Amniotic stem cell (primary cell): ENCODE data around the gene MBOAT2.

Experiments
- DNase-seq: peaks from one replicate; lab custom pipeline; 2025; lab: John Stamatoyannopoulos, UW

Gene MBOAT2

DNA sequence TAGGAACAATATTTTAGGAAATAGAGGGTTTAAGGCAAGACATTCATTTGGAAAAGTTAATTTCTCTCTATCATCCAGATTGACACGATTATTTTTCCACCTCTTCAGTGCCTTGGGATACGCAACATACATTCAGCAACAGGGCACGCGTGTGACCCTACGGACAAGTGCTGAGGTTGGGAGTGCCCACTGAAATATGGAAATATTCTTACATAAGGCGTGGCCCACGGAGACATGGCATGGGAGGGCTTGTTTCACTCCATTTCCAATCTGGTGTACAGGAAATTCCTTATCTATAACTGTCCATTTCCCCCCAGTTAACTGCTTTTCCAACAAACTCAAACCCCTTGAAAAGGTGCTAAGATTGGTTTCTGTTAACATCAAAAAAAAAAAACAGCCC, 145.2 kb downstream of the MBOAT2 start:
- DNase-seq: no peak

DNA sequence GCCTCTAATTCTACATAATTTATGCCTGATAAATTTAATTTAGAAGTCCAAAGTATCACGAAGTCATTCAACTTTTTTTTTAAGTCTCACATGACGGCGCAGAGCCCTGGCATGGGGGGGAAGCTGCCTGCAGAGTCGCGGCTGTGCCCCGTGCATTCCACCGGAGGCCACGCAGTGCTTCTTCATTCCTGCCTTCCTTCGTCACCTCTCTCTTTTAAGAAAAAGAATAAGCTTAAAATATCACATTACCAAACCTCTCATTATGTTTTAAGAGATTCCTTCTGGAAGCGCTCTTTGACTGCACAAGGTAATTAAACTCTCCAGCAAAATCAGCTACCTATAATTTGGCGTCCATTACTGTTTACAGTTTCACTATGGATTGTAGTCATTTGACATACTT, 145.8 kb downstream of the MBOAT2 start:
- DNase-seq: peak; percentile 46

DNA sequence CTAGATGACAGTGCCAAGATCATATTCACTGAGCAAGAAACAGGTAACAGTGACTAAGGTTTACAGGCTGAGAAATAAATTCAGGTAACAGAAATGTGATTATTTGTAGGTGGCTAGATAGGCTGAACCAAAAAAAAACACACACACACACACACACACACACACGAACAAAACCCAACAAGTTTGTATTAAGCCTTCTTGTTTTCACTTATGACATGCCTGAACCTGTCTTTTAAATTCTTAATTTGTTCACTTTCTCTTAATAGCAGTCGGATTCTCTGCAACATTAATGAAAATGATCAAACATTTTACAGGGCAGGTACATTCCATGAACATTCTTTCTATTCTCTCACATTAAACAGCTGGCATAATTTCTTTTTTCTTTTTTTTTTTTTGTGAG, 147.3 kb downstream of the MBOAT2 start:
- no peak for DNase-seq

DNA sequence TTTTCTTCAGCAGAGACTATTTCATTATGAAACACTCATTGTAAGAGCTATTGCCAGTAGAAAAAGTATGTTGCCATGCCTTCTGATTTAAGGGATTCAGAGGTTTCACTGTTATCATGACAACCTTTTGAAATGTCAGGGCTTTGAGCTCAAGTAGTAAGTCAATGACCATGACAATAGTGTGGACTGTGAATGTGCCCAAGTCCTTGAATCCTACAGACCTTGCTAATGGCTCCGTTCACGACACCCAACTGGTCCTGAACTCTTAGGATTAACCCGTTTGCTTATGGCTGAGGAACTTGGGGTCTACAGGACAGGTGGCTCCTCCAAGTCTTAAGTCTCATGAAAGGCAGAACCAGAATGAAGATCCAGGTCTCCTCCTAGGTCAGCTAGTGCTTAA, 148.5 kb downstream of the MBOAT2 start:
- DNase-seq: no peak

DNA sequence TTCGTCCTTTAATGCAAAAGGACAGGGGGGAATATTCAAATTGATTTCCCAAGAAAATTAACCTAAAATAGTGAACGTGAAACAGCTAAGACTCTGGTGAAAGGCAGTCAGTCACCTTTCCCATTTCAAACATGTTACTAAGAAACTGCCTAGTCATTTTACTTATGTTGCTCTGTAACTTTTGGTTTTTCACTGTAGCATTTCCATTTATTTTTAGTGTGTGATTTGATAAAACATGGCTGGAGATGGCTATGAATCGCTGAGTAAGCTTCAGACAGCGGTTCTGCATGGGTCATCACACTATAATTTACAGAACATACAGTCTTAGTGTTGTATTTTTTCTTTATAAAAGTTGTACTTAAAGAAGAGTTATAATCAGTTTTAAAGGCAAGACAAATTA, 150.1 kb downstream of the MBOAT2 start:
- no peak for DNase-seq

DNA sequence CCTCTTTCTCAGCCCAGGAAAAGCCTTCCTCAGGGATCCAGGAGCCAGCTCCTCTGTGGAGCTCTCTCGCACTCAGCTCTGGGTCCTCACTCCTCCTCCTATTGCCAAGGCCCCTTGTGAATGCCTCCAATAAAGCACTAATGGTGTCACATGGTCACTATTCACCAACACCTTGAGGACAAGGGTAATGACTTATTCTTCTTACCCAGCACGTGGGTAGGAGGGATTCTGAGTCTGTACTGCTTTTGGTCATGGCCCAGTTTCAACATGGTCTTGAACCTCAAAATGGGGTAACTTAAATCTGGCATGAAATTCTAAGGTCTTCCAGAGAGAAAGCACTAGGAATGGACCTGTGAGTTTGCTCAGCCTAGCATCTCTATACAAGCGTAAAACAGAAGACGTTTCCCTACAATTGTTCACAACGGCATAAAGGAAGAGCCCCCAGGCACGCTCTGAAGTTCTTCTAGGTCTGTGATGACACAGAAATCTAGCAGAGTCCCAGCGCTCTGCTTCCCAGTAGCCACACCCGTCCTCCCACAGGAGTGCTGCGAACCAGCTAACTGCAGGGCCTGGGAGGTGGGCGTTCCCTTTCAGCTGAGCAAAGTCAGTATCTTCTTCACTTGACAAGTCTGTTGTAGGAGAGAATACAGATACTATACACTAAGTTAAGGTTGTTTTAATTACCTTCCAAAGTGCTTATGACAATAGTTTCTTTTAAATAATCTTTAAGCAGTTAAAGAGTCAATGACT, 151.5 kb downstream of the MBOAT2 start:
- no peak for DNase-seq

DNA sequence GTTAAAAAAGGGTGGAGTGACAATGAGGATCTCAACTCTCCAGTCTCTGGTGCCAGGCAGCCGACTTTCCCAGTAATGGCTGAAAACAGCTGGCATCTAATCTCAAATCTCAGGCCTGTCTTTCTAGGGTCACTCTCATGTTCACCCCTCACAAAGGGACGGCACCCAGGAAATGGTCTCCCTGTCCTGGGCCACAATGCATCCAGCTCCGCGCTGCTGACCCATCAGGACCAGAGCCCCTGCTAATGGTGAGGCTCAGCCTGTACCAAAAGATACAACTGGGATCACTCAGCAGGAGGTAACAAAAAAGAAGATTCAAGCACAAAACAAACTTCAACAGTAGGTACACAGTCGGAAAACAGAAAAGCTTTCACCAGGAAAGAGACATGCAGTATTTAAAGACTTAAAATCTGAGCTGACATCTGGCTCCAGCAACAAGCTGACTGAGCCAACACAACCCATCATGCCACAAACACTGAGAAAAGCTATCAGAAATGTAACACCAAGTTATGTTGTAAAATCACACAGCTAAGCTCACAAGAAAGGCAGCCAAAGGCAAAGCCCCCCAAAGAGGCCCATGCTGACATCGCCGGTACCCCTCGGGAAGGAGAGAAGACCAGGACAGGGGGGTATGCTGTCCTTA, 152.5 kb downstream of the MBOAT2 start:
- DNase-seq: no peak

DNA sequence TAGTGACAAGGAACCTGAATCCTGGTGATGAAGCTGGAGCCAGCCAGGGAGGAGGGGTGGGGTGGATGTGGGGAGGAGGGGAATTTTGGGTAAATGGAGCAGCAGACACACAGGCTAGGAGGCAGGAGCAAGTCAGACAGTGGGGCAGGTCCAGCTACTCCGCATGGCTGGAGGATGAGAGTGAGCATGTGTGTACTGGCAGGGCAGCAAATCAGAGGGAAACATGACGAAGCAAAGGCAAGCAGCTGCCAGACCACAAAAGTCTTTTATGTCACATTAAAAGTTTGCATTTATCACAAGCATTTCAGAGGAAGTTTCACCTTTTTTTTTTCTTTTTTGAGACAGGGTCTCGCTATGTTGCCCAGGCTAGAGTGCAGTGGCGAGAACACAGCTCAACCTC, 154.2 kb downstream of the MBOAT2 start:
- DNase-seq: no peak

DNA sequence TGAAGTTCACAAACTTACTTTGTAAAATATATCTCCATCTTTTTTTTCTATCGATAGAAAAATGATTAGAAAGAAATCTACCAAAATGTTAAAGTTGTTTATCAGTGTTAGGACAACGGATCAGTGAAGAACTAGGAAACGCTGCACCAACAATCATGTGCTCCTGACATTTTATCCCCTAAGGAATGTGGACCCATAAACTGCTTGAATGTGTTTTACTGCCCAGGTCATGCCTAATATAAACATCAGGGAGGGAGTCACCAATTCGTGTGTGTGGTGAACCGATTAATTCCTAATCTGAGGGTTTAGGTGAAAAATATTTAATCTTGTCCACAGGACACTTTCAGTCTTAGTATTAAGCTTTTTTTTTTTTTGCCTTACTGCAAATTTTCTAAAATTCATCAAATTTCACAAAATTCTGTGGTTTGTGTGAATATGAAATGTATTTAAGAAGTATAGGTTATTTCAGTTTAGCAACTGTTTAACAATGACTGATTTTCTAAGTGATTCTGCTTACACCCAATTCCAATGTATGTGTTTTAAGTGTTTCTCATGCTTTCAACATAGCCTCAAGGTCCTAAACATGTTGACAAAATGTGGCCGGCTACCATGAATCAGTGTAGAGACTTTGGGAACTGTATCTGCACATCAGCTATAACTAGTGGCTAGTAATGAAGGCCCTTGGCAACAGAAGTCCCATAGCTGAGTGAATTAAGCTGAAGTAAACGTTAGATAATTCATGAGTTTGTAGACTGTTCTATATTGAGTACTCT, 155.0 kb downstream of the MBOAT2 start:
- DNase-seq: no peak

DNA sequence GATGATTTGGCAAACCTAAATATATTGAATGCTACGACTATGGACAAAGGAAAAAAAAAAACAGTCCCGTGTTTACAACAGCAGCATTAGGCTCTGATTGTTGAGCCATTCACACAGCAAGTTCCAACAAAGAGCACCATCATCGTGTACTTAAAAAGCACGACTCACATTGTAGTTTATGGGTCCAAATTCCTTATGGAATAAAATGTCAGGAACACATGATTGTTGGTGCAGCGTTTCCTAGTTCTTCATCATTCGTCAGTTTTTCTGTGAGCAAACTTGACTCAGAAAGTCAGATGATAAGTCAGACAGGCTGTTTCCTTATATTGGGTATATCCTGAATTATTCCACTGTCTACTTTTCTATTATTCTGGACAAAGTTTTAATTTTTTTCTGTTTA, 156.1 kb downstream of the MBOAT2 start:
- DNase-seq: no peak

DNA sequence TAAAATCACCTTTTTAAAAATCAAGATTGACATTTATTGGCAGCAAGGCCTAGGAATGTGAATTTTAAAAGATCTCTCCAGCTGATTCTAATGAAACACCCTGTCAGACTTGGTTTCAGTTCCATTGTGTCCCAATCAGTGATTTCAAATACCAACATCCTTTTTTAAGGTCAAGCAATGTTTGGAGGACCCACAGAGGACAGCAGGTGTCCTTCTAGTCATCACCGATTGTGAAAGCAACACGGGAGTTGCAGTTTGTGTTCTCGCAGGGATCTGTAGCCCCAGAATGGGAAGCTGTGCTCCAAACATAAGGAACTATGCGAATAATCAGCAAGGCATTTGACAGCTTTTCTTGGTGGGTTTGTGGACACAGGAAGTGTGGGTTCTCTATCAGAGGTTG, 161.6 kb downstream of the MBOAT2 start:
- DNase-seq: no peak

DNA sequence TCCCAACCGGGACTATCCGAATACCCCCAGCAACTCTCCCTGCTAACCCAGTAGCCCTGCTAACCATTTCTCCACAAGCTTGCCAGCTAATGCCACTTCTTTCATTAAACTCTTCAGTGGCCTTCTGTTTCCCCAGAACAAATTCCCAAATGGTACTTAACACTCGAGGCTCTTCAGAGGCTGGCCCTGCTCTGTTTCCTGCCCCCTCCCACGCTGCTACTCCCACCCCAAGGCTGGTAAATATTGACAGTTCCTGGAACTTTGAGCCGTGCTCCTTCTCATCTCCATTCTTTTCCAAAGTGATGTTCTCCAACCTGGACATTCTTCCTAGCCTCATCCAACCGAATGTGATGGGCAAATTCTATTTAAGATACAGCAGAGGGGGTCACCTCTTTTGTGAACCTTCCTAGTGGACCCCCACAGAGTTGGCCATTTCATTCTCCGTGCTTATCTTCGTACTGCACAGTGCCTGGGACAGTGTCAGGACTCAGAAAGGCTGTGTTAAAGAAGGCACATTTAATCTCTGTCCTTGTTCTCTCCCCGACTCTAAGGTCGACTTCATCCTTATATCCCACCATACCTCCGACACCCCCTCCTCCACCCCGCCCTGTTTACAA, 162.9 kb downstream of the MBOAT2 start:
- DNase-seq: no peak

DNA sequence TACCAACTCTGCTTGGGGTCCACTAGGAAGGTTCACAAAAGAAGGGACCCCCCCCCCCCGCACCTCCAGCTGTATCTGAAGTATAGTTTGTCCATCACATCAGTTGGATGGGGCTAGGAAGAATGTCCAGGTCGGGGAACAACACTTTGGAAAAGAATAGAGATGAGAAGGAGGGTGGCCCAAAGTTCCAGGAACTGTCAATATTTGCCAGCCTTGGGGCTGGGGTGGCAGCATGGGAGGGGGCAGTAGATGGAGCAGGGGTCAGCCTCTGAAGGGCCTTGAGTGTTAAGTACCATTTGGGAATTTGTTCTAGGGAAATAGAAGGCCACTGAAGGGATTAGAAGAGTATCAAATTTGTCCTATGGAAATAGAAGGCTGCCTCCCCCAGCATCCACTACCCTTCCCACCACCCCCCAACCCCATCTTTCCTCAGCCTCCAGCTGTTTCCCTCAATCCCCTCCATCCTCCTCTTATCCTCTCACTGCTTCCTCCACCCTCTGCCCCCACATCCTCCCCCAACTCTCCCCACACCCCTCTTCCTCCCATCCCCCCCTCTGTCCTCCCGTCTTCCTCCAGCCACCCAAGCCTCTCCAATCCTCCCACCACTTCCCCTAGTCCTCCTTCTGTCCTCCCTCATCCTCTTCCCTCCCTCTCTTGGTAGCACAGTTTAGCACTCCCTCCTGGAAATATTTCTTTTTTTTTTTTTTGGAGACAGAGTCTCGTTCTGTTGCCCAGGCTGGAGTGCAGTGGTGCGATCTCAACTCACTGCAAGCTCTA, 164.1 kb downstream of the MBOAT2 start:
- DNase-seq: no peak

DNA sequence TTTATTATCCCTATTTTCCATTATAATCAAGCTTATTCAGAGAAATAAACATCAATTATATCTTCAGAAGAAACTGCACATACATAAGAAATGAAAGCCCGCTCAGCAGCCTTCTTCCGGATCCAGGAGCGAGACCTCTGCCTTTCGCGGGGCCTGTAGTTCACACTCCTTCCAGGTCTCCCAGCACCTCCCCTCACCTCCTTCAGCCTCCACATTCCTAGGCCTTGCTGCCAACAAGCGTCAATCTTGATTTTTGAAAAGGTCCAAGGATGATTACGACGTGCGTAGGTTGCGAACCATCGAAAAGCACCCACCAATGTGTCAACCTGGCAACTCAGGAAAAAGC, 165.7 kb downstream of the MBOAT2 start:
- no peak for DNase-seq

DNA sequence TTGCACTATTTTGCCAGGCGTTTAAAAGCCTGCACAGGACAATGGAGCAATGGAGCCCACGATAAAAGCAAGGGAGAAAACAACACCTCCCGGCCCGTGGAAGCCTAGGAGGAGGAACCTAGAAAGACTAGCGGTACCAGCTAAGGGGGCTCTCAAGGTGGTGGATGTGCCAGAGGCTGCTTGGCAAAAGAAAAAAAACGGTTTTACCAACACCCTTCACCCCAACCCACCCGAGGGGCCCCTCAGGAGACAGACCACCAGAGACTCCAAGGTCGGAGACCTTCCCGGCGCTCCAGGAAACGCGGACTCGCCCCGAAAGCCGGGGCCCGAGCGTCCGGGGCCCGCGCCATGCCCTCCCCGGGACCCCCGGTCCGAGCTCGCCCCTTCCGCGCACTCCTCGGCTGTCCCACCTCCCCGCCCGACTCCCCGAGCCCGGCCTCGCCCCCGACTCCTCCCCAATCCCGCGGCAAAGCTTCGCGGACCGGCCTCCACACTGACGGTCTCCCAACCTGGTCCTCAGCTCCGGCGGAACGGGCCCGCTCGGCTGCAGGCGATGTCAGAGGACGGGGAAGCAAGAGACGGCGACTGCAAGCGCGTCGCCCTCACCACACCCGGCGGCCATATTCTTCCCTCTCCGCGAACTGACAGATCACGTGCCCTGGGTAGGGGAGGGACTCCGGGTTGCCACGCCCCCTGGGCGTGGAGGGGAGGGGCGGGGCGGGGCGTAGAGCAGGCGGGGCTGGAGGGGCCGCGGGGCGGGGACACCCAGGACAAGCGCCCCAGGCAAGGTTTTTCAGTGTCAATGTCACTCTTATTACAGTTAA, 166.3 kb downstream of the MBOAT2 start, which contains the start of gene KIDINS220:
TSS of gene KIDINS220 (minus strand) at position 643 of the 824 bp plus-strand sequence. CDS start 10,520 bp downstream, outside the sequence.
- peak; percentile 84 for DNase-seq

DNA sequence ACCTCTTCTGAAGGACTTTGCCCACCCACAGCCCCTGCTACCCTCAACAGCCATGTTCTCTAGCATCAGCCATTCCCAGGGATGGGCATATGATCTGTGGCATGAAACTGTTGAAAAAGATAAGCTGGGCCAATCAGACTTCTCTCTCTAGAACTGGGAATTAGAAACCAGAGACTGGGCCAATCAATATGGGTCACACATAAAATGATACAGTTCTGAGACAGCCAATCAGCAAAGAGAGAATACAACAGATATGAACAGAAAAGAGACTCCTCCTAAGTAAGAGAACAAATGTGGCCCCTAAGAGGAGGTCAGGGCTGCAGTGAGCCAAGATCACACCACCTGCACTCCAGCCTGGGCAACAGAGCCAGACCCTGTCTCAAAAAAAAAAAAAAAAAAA, 168.2 kb downstream of the MBOAT2 start:
- DNase-seq: no peak

DNA sequence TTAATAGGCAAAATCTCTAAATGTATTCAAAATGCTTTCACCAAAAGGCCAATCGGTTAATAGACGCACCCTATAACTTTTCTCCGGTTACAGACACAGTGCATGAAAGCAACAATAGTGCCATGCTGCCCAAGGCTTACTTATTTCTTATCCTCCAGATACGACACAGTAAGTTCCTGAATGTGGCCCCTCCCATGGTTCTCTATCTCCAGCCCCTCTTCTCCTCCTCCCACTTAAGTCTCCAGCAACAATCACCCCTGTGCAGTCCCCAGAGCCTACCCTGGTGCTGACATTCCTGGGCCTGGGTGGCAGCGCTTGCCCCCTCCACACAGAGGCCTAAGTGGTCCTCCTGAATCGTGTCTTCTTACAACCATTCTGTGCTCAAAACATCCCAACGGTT, 169.6 kb downstream of the MBOAT2 start:
- no peak for DNase-seq

DNA sequence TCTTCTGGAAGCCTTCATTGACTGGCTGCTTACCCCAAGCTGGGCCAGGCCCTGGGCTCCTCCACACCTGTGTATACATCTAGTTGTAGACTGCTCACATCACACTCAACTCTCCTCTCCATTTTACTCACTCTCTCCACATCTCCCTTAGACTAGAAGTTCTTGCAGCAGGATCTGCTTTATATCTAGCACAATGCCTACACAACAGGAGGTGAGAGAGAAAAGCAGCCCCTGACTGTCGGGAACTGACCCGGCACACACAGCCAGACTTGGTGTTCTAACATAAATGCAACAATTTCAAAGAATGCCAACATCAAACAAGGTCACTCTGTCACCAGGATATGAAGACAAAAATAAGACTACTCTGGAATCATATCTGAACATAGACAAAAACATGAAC, 172.0 kb downstream of the MBOAT2 start:
- DNase-seq: no peak

DNA sequence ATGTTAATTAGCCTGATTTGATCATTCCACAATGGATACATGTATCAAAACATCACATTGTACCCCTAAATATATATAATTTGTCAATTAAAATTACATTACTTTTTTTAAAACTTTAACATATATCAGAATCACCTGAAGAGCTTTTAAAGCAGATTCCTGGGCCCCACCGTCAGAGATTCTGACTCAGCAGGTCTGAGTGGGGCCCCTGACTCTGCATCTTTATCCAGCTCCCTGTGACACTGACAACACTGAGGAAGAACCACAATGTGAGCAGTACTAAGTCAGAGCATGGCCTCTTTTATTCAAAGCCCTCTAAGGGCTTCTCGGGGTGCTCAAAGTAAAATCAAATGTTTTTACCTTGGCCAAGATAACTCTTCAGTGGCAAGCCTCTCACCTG, 175.8 kb downstream of the MBOAT2 start:
- DNase-seq: no peak

DNA sequence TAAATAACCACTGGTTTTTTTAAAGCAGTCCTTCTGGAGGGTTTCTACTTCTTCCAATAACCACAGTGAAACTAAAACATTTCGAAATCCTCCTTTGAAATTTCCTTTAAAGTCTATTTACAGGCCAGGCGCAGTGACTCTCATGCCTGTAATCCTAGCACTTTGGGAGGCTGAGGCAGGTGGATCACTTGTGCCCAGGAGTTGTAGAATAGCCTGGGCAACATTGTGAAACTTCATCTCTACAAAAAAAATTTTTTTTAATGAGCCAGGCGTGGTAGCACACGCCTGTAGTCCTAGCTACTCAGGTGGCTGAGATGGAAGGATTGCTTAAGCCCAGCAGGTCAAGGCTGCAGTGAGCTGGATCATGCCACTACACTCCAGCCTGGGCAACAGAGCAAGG, 181.3 kb downstream of the MBOAT2 start:
- no peak for DNase-seq
